PC-3 (cell line): ENCODE results near the gene COLEC12. TPM values are rescaled to one million over a fixed set of nuclear protein-coding genes. Genes with fewer than 3 reads are reported as not detected.
A peak's percentile ranks its signal among the peaks of the same experiment; 100 is the strongest.

ENCODE experiments used
- ATAC-seq: fragments of 200-7000 bp; cut with Tn5 transposase; 2 replicates; pipeline ENCODE4 v1.9.1; 2020; ENCODE audit warnings: mild to moderate bottlenecking, moderate library complexity
- BruUV-seq: library from RNA; stranded (reverse); fragments of 400-500 nt; replicated peaks from 2 replicates; lab custom pipeline; 2021; lab: Mats Ljungman, UMichigan
- CTCF ChIA-PET: fragments of 300-600 bp; sonication (Branson Sonifier 250); formaldehyde crosslinking; loops from one replicate; lab custom pipeline; 2022; ENCODE audit warnings: antibody characterized with exemption; lab: Charles Lee
- POLR2A ChIA-PET: fragments of 300-600 bp; sonication (Branson Sonifier 250); formaldehyde crosslinking; loops from one replicate; lab custom pipeline; 2022; ENCODE audit warnings: antibody characterized with exemption; ENCODE audit not compliant: unreplicated experiment; lab: Charles Lee
- DNase-seq: peaks from one replicate; pipeline ENCODE4 v3.0.0-alpha.2; 2015
- H2AFZ ChIP-seq: fragments of 300-600 bp; sonication (generic); 2 replicates; pipeline ENCODE4 v1.6.0; 2016; ENCODE audit warnings: antibody characterized with exemption, low read length
- H3F3A ChIP-seq: fragments of 300-600 bp; sonication (generic); one replicate; pipeline ENCODE4 v1.6.0; 2017; ENCODE audit warnings: antibody characterized with exemption, low read length, control low read depth, mild to moderate bottlenecking; ENCODE audit not compliant: unreplicated experiment
- H3K27ac ChIP-seq: fragments of 300-600 bp; sonication (generic); 2 replicates; pipeline ENCODE4 v1.5.1; 2016; ENCODE audit warnings: mild to moderate bottlenecking, low read length
- H3K27me3 ChIP-seq: fragments of 300-600 bp; sonication (generic); 2 replicates; pipeline ENCODE4 v1.6.1; 2016; ENCODE audit warnings: low read length, mixed read lengths
- H3K36me3 ChIP-seq: fragments of 300-600 bp; sonication (generic); 2 replicates; pipeline ENCODE4 v1.6.1; 2016; ENCODE audit warnings: low read depth, mixed run types, low read length, mixed read lengths
- H3K4me1 ChIP-seq: fragments of 300-600 bp; sonication (generic); 2 replicates; pipeline ENCODE4 v1.5.1; 2016; ENCODE audit warnings: low read length; ENCODE audit not compliant: insufficient read depth
- H3K4me2 ChIP-seq: fragments of 300-600 bp; sonication (generic); 2 replicates; pipeline ENCODE4 v1.6.0; 2016; ENCODE audit warnings: low read length
- H3K4me3 ChIP-seq: fragments of 300-600 bp; sonication (generic); 2 replicates; pipeline ENCODE4 v1.5.1; 2016; ENCODE audit warnings: mild to moderate bottlenecking, low read length, mixed read lengths
- H3K79me2 ChIP-seq: fragments of 300-600 bp; sonication (generic); 2 replicates; pipeline ENCODE4 v1.6.1; 2017; ENCODE audit warnings: low read length, mixed read lengths
- H3K9ac ChIP-seq: fragments of 300-600 bp; sonication (generic); 2 replicates; pipeline ENCODE4 v1.6.0; 2016; ENCODE audit warnings: mild to moderate bottlenecking, low read length
- H3K9me2 ChIP-seq: fragments of 300-600 bp; sonication (generic); replicated peaks from 2 replicates; pipeline ENCODE4 v1.6.1; 2016; ENCODE audit warnings: mixed run types, low read length, mixed read lengths
- H3K9me3 ChIP-seq: fragments of 300-600 bp; sonication (generic); 2 replicates; pipeline ENCODE4 v1.6.1; 2016; ENCODE audit warnings: low read length, mixed read lengths
- H4K20me1 ChIP-seq: fragments of 300-600 bp; sonication (generic); 2 replicates; pipeline ENCODE4 v1.6.1; 2016; ENCODE audit warnings: low read length, mixed read lengths
- CTCF ChIP-seq: fragments of 300-600 bp; sonication (generic); conservative IDR thresholded peaks from 2 replicates; pipeline ENCODE4 v1.5.1; 2017; ENCODE audit warnings: antibody characterized with exemption, low read depth, mild to moderate bottlenecking, low read length
- EZH2 ChIP-seq: fragments of 300-600 bp; sonication (generic); IDR thresholded peaks from one replicate; pipeline ENCODE4 v1.6.1; 2017; ENCODE audit warnings: antibody characterized with exemption, mild to moderate bottlenecking, low read length; ENCODE audit not compliant: unreplicated experiment
- EZH2phosphoT487 ChIP-seq: fragments of 300-600 bp; sonication (generic); IDR thresholded peaks from 2 replicates; pipeline ENCODE4 v1.6.1; 2018; ENCODE audit warnings: mild to moderate bottlenecking, antibody characterized with exemption, low read length, borderline replicate concordance
- intact Hi-C: fragments of 100-400 bp; cut with micrococcal nuclease; formaldehyde crosslinking; loops from 2 replicates; pipeline ENCODE4 v1.9.0; 2023
- total RNA-seq: library from RNA; depleted of rRNA; stranded (reverse); fragments of >200 nt; gene quantifications from 2 replicates; pipeline ENCODE4 v1.2.3, GENCODE V29; 2014

Gene COLEC12
- total RNA-seq, 1 experiment from 2014 or later: 0.04 TPM

- ChIA-PET CTCF (no interaction called here), POLR2A (no interaction called here)
- Histone ChIP-seq H3K27ac (no peak overlapping the region), H3K4me1 (no peaks in the 10 kb centered on the region), H3K36me3 (no peaks in the 10 kb centered on the region), H3K9me2 (no peaks in the 10 kb centered on the region), H3K9ac (no peak overlapping the region), H3K4me2 (no peak overlapping the region), H4K20me1 (no peaks in the 10 kb centered on the region), H2AFZ (no peak overlapping the region), H3K79me2 (no peaks in the 10 kb centered on the region), H3K4me3 (no peak overlapping the region), H3F3A (no peaks in the 10 kb centered on the region), H3K9me3 (no peaks in the 10 kb centered on the region), H3K27me3 (peaks cover 51% of the 10 kb centered on the region)
- no peak for DNase-seq
- ATAC-seq: no peak
- no TSS peak for BruUV-seq
- no peak for TF ChIP-seq EZH2
- TF ChIP-seq CTCF: no peak
- TF ChIP-seq EZH2phosphoT487: no peak
- intact Hi-C loops: no loop called here
These were observed 5.1 kb upstream of the COLEC12 start for GRCh38 chr18:505483-506122.

GRCh38 chr18:501406-501714 lies 859 bp upstream of the COLEC12 start:
- DNase-seq (no peak), ATAC-seq (no peak)
- POLR2A ChIA-PET: no interaction called here
- H3K9me3 ChIP-seq: no peaks in the 10 kb centered on the region
- intact Hi-C loops: no loop called here
- H3K4me2 ChIP-seq: no peak overlapping the region
- H3F3A ChIP-seq: no peaks in the 10 kb centered on the region
- no peaks in the 10 kb centered on the region for H3K9me2 ChIP-seq
- no peak overlapping the region for H3K4me3 ChIP-seq
- no TSS peak for BruUV-seq
- H3K4me1 ChIP-seq: peaks cover 13% of the 10 kb centered on the region
- TF ChIP-seq EZH2phosphoT487 (no peak), CTCF (no peak), EZH2 (no peak)
- no peak overlapping the region for H3K9ac ChIP-seq
- no peak overlapping the region for H3K27ac ChIP-seq
- H3K79me2 ChIP-seq: no peaks in the 10 kb centered on the region
- no peaks in the 10 kb centered on the region for H4K20me1 ChIP-seq
- H3K27me3 ChIP-seq: peaks cover 59% of the 10 kb centered on the region
- no peak overlapping the region for H2AFZ ChIP-seq
- no peaks in the 10 kb centered on the region for H3K36me3 ChIP-seq
- CTCF ChIA-PET: no interaction called here

GRCh38 chr18:499776-500631 lies 497 bp downstream of the COLEC12 start:
- H3K4me3 ChIP-seq: peak overlapping the region; percentile 44; the same call in 1 of the 2 replicates
- no peak for DNase-seq
- H3K9me2 ChIP-seq: no peaks in the 10 kb centered on the region
- peaks cover 13% of the 10 kb centered on the region for H3K4me1 ChIP-seq
- peak overlapping the region; percentile 38 for H3K4me2 ChIP-seq
- no peak overlapping the region for H3K9ac ChIP-seq
- POLR2A ChIA-PET: no interaction called here
- H4K20me1 ChIP-seq: no peaks in the 10 kb centered on the region
- peak; percentile 20; the same call in 1 of the 2 replicates for ATAC-seq
- no TSS peak for BruUV-seq
- no peaks in the 10 kb centered on the region for H3F3A ChIP-seq
- no peaks in the 10 kb centered on the region for H3K36me3 ChIP-seq
- no peaks in the 10 kb centered on the region for H3K9me3 ChIP-seq
- no peak overlapping the region; the same call in 1 of the 2 replicates for H2AFZ ChIP-seq
- TF ChIP-seq CTCF (no peak), EZH2phosphoT487 (peak; percentile 75), EZH2 (peak; percentile 97)
- no peaks in the 10 kb centered on the region for H3K79me2 ChIP-seq
- H3K27ac ChIP-seq: no peak overlapping the region
- CTCF ChIA-PET: no interaction called here
- H3K27me3 ChIP-seq: peaks cover 64% of the 10 kb centered on the region
- intact Hi-C loops: loop anchor here (5.0 kb wide), 1 partner anchor 117 kb away; no protein-coding TSS in a partner anchor
